SK-N-SH (cell line): Measurements from ENCODE around the gene KLHL7. TPM values are rescaled to one million over a fixed set of nuclear protein-coding genes. Genes with fewer than 3 reads are reported as not detected.

Experiments
- CTCF ChIA-PET: fragments of 300-600, 350-600 bp; formaldehyde crosslinking; extraction: SDS; loops from one replicate; lab custom pipeline; 2021; lab: Yijun Ruan, JAX
- POLR2A ChIA-PET: fragments of 350-600 bp; sonication (Branson Sonifier 250); formaldehyde crosslinking; extraction: SDS; loops from one replicate; lab custom pipeline; 2020; ENCODE audit warnings: antibody characterized with exemption, inconsistent platforms; lab: Yijun Ruan, JAX
- DNase-seq: peaks from one replicate; pipeline ENCODE4 v3.0.0; 2012
- H2AFZ ChIP-seq: fragments of 200-600 bp; sonication (generic); 2 replicates; pipeline ENCODE4 v1.8.1; 2016; ENCODE audit warnings: antibody characterized with exemption, mild to moderate bottlenecking, low read depth
- H3F3A ChIP-seq: fragments of 200-600 bp; sonication (generic); replicated peaks from 2 replicates; pipeline ENCODE3; 2016; ENCODE audit warnings: antibody characterized with exemption, mild to moderate bottlenecking; ENCODE audit not compliant: insufficient read depth
- H3K27ac ChIP-seq, 2 experiments: fragments of 200-500 bp in 1 of 2; fragments of 200-600 bp in 1 of 2; sonication (Bioruptor generic) in 1 of 2; sonication (generic), shearing (Covaris generic) in 1 of 2; 2 replicates each; pipeline versions ENCODE4 v1.5.1 to v1.6.1; 2014 to 2016; ENCODE audit warnings: low read depth in 2 of 2, inconsistent platforms in 1 of 2, low read length in 1 of 2, mild to moderate bottlenecking in 1 of 2, mixed read lengths in 1 of 2
- H3K27me3 ChIP-seq: fragments of 200-600 bp; sonication (generic), shearing (Covaris generic); 2 replicates; pipeline ENCODE4 v1.6.1; 2016; ENCODE audit warnings: mixed run types; ENCODE audit not compliant: insufficient read depth
- H3K36me3 ChIP-seq, 2 experiments: fragments of 200-500 bp in 1 of 2; fragments of 200-600 bp in 1 of 2; sonication (Bioruptor generic) in 1 of 2; sonication (generic) in 1 of 2; replicated peaks in 1 of 2; 2 replicates each; pipeline versions ENCODE3 to v1.5.1; 2014 to 2016; ENCODE audit warnings: low read length in 1 of 2, mild to moderate bottlenecking in 1 of 2; ENCODE audit not compliant: insufficient read depth in 2 of 2, control insufficient read depth in 1 of 2
- H3K4me1 ChIP-seq, 2 experiments: fragments of 200-500 bp in 1 of 2; fragments of 200-600 bp in 1 of 2; sonication (Bioruptor generic) in 1 of 2; sonication (generic), shearing (Covaris generic) in 1 of 2; 2 replicates each; pipeline versions ENCODE4 v1.5.1 to v1.6.1; 2014 to 2016; ENCODE audit warnings: low read depth in 1 of 2, low read length in 1 of 2, mixed run types in 1 of 2; ENCODE audit not compliant: insufficient read depth in 2 of 2, control insufficient read depth in 1 of 2
- H3K4me2 ChIP-seq: fragments of 200-600 bp; sonication (generic), shearing (Covaris generic); 2 replicates; pipeline ENCODE4 v1.6.1; 2017; ENCODE audit warnings: mixed run types
- H3K4me3 ChIP-seq, 2 experiments: fragments of 200-500 bp in 1 of 2; fragments of 200-600 bp in 1 of 2; sonication (Bioruptor generic) in 1 of 2; sonication (generic), shearing (Covaris generic) in 1 of 2; 2 replicates each; pipeline versions ENCODE4 v1.5.1 to v1.8.1; 2014 to 2016; ENCODE audit warnings: low read depth in 2 of 2, inconsistent platforms in 1 of 2, low read length in 1 of 2, mild to moderate bottlenecking in 1 of 2, mixed read lengths in 1 of 2, moderate library complexity in 1 of 2
- H3K79me2 ChIP-seq: fragments of 200-600 bp; sonication (generic); 2 replicates; pipeline ENCODE4 v1.8.1; 2017; ENCODE audit warnings: mild to moderate bottlenecking; ENCODE audit not compliant: insufficient read depth
- H3K9ac ChIP-seq: fragments of 200-600 bp; sonication (generic); 2 replicates; pipeline ENCODE4 v1.6.1; 2017; ENCODE audit warnings: mixed run types
- H3K9me2 ChIP-seq: fragments of 200-600 bp; sonication (generic); 2 replicates; pipeline ENCODE4 v1.6.1; 2017; ENCODE audit warnings: mixed run types
- H3K9me3 ChIP-seq: fragments of 200-600 bp; sonication (generic); 2 replicates; pipeline ENCODE4 v1.6.1; 2017; ENCODE audit warnings: mixed run types, mild to moderate bottlenecking, moderate library complexity
- H4K20me1 ChIP-seq: fragments of 200-600 bp; sonication (generic); 2 replicates; pipeline ENCODE4 v1.6.1; 2017; ENCODE audit warnings: mild to moderate bottlenecking, mixed run types; ENCODE audit not compliant: insufficient read depth
- EP300 ChIP-seq, 2 experiments: IDR thresholded peaks; 2 replicates each; pipeline versions ENCODE4 v1.4.0 to v1.6.1; 2012; ENCODE audit warnings: borderline replicate concordance in 1 of 2, low read depth in 1 of 2, low read length in 1 of 2
- EZH2phosphoT487 ChIP-seq: fragments of 200-600 bp; sonication (generic); IDR thresholded peaks from 2 replicates; pipeline ENCODE4 v1.6.1; 2017; ENCODE audit warnings: low read depth, mixed run types, mild to moderate bottlenecking, antibody characterized with exemption, moderate library complexity, borderline replicate concordance
- FOSL2 ChIP-seq: IDR thresholded peaks from 2 replicates; pipeline ENCODE4 v1.4.0; 2012; ENCODE audit warnings: low read depth, mild to moderate bottlenecking, moderate library complexity, borderline replicate concordance
- FOXM1 ChIP-seq: IDR thresholded peaks from 2 replicates; pipeline ENCODE4 v1.4.0; 2012; ENCODE audit warnings: low read depth, mild to moderate bottlenecking
- GABPA ChIP-seq: IDR thresholded peaks from 2 replicates; pipeline ENCODE4 v1.4.0; 2012; ENCODE audit warnings: low read depth, mild to moderate bottlenecking
- JUND ChIP-seq: IDR thresholded peaks from 2 replicates; pipeline ENCODE4 v1.4.0; 2012
- MXI1 ChIP-seq: IDR thresholded peaks from 2 replicates; pipeline ENCODE4 v1.6.1; 2012; ENCODE audit warnings: mild to moderate bottlenecking, low read depth, low read length, improper control_type of control experiment
- NFIC ChIP-seq: IDR thresholded peaks from 2 replicates; pipeline ENCODE4 v1.4.0; 2012; ENCODE audit warnings: borderline replicate concordance
- NRF1 ChIP-seq: IDR thresholded peaks from 2 replicates; pipeline ENCODE4 v1.6.1; 2012; ENCODE audit warnings: low read depth, mild to moderate bottlenecking, low read length
- POLR2AphosphoS5 ChIP-seq: IDR thresholded peaks from 2 replicates; pipeline ENCODE4 v1.6.1; 2012; ENCODE audit warnings: low read depth, low read length
- REST ChIP-seq: IDR thresholded peaks from 2 replicates; pipeline ENCODE4 v1.6.1; 2012; ENCODE audit warnings: mild to moderate bottlenecking, low read depth, low read length, moderate library complexity
- RFX5 ChIP-seq: IDR thresholded peaks from 2 replicates; pipeline ENCODE4 v1.6.1; 2012; ENCODE audit warnings: mild to moderate bottlenecking, improper control_type of control experiment, low read length
- RXRA ChIP-seq: IDR thresholded peaks from 2 replicates; pipeline ENCODE4 v1.4.0; 2012; ENCODE audit warnings: low read depth, mild to moderate bottlenecking, borderline replicate concordance
- SIN3A ChIP-seq: IDR thresholded peaks from 2 replicates; pipeline ENCODE4 v1.6.1; 2012; ENCODE audit warnings: low read depth, mild to moderate bottlenecking, low read length, moderate library complexity, borderline replicate concordance
- SMC3 ChIP-seq: IDR thresholded peaks from 2 replicates; pipeline ENCODE4 v1.6.1; 2012; ENCODE audit warnings: low read depth, low read length, improper control_type of control experiment
- TAF1 ChIP-seq: IDR thresholded peaks from 2 replicates; pipeline ENCODE4 v1.6.1; 2012; ENCODE audit warnings: low read depth, mild to moderate bottlenecking, low read length, moderate library complexity, borderline replicate concordance
- TCF12 ChIP-seq: IDR thresholded peaks from 2 replicates; pipeline ENCODE4 v1.4.0; 2012
- YY1 ChIP-seq: IDR thresholded peaks from 2 replicates; pipeline ENCODE4 v1.4.0; 2012; ENCODE audit warnings: low read depth, mild to moderate bottlenecking
- WGBS: methylation state at CpG from one replicate; pipeline ENCODE4 v1.1.6; 2017; ENCODE audit warnings: low lambda C conversion rate; 5-methylcytosine and 5-hydroxymethylcytosine counted together
- polyA plus RNA-seq, 3 experiments: library from polyadenylated mRNA; depleted of rRNA; stranded (reverse); fragments of >200 nt; gene quantifications; 2 replicates each; pipeline ENCODE4 v1.2.3, GENCODE V29; 2012
- TF ChIP-seq, protein P1 (sequence below): IDR thresholded peaks from 2 replicates; pipeline ENCODE4; 2012
- TF ChIP-seq, protein P2 (sequence below): IDR thresholded peaks from 2 replicates; pipeline ENCODE4 v1.4.0; 2012; ENCODE audit warnings: low read depth, borderline replicate concordance
- TF ChIP-seq, protein P3 (sequence below): fragments of 150-350 bp; IDR thresholded peaks from 2 replicates; pipeline ENCODE4 v1.6.1; 2017; ENCODE audit warnings: antibody characterized with exemption, low read length, low read depth, borderline replicate concordance
- TF ChIP-seq, protein P4 (sequence below): fragments of 200-600 bp; sonication (generic); IDR thresholded peaks from 2 replicates; pipeline ENCODE4 v1.6.1; 2017; ENCODE audit warnings: antibody characterized with exemption, mild to moderate bottlenecking, moderate library complexity

Gene KLHL7
- polyA plus RNA-seq, 1 of the 3 experiments (the other 2 are of a cell fraction): 30.8 TPM

GRCh38 chr7:23096518-23097290 is 8.9 kb upstream of the KLHL7 start (continued):
- TF ChIP-seq, protein P1, sequence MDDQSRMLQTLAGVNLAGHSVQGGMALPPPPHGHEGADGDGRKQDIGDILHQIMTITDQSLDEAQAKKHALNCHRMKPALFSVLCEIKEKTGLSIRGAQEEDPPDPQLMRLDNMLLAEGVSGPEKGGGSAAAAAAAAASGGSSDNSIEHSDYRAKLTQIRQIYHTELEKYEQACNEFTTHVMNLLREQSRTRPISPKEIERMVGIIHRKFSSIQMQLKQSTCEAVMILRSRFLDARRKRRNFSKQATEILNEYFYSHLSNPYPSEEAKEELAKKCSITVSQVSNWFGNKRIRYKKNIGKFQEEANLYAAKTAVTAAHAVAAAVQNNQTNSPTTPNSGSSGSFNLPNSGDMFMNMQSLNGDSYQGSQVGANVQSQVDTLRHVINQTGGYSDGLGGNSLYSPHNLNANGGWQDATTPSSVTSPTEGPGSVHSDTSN: no peak
- TF ChIP-seq, protein P2, sequence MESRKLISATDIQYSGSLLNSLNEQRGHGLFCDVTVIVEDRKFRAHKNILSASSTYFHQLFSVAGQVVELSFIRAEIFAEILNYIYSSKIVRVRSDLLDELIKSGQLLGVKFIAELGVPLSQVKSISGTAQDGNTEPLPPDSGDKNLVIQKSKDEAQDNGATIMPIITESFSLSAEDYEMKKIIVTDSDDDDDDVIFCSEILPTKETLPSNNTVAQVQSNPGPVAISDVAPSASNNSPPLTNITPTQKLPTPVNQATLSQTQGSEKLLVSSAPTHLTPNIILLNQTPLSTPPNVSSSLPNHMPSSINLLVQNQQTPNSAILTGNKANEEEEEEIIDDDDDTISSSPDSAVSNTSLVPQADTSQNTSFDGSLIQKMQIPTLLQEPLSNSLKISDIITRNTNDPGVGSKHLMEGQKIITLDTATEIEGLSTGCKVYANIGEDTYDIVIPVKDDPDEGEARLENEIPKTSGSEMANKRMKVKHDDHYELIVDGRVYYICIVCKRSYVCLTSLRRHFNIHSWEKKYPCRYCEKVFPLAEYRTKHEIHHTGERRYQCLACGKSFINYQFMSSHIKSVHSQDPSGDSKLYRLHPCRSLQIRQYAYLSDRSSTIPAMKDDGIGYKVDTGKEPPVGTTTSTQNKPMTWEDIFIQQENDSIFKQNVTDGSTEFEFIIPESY: no peak

GRCh38 chr7:23098029-23098428 is 7.6 kb upstream of the KLHL7 start:
- CTCF ChIA-PET: interaction anchor here (0.6 to 6.2 kb wide), 3 partner anchors 12 to 438 kb away, joined by 3 to 60 read pairs (median 3); no protein-coding TSS in a partner anchor
- no peaks in the 10 kb centered on the region for H4K20me1 ChIP-seq
- peaks cover 0 to 4% of the 10 kb centered on the region in 2 experiments for H3K36me3 ChIP-seq
- H3F3A ChIP-seq: no peaks in the 10 kb centered on the region
- no peaks in the 10 kb centered on the region for H3K4me1 ChIP-seq
- no peak for TF ChIP-seq POLR2AphosphoS5
- TF ChIP-seq NRF1: no peak
- no peak for TF ChIP-seq EZH2phosphoT487
- TF ChIP-seq, protein P3, sequence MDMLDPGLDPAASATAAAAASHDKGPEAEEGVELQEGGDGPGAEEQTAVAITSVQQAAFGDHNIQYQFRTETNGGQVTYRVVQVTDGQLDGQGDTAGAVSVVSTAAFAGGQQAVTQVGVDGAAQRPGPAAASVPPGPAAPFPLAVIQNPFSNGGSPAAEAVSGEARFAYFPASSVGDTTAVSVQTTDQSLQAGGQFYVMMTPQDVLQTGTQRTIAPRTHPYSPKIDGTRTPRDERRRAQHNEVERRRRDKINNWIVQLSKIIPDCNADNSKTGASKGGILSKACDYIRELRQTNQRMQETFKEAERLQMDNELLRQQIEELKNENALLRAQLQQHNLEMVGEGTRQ: no peak
- TF ChIP-seq TAF1: no peak
- TF ChIP-seq JUND: no peak
- no peak for TF ChIP-seq SIN3A
- TF ChIP-seq EP300 (IDR thresholded peaks at IDR 0.05; ENCODE audit: borderline replicate concordance in 1 of 2, low read depth in 1 of 2, low read length in 1 of 2): no peak
- TF ChIP-seq MXI1: no peak
- no peak for TF ChIP-seq NFIC
- TF ChIP-seq, protein P4, sequence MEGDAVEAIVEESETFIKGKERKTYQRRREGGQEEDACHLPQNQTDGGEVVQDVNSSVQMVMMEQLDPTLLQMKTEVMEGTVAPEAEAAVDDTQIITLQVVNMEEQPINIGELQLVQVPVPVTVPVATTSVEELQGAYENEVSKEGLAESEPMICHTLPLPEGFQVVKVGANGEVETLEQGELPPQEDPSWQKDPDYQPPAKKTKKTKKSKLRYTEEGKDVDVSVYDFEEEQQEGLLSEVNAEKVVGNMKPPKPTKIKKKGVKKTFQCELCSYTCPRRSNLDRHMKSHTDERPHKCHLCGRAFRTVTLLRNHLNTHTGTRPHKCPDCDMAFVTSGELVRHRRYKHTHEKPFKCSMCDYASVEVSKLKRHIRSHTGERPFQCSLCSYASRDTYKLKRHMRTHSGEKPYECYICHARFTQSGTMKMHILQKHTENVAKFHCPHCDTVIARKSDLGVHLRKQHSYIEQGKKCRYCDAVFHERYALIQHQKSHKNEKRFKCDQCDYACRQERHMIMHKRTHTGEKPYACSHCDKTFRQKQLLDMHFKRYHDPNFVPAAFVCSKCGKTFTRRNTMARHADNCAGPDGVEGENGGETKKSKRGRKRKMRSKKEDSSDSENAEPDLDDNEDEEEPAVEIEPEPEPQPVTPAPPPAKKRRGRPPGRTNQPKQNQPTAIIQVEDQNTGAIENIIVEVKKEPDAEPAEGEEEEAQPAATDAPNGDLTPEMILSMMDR: no peak
- no peak for TF ChIP-seq GABPA
- no peak for TF ChIP-seq FOSL2
- TF ChIP-seq YY1: no peak
- TF ChIP-seq SMC3: no peak
- no peak for TF ChIP-seq TCF12
- no peak for TF ChIP-seq RXRA
- TF ChIP-seq RFX5: no peak
- no peak for TF ChIP-seq REST
- no peak for TF ChIP-seq FOXM1
- TF ChIP-seq, all 33 proteins: peak for 0
- Histone ChIP-seq H3K9ac (no peak overlapping the region), H3K27me3 (no peaks in the 10 kb centered on the region), H3K9me3 (peaks cover 9% of the 10 kb centered on the region; the same call in 1 of the 2 replicates), H2AFZ (no peak overlapping the region), H3K79me2 (no peaks in the 10 kb centered on the region), H3K9me2 (no peaks in the 10 kb centered on the region), H3K4me2 (no peak overlapping the region), H3K4me3 (no peak overlapping the region), H3K27ac (no peak overlapping the region)
- POLR2A ChIA-PET: interaction anchor here (1.5 kb wide), 1 partner anchor 8 kb away, joined by 7 read pairs; no protein-coding TSS in a partner anchor
- DNase-seq: no peak
- WGBS: 38% methylated on average over 4 of the region's 9 CpGs
